Measurements from ENCODE around the gene CLIC4. TPM values are rescaled to one million over a fixed set of nuclear protein-coding genes. Genes with fewer than 3 reads are reported as not detected.
"Not testable (repeated sequence)": the region's sequence is repeated elsewhere in the genome, so short reads cannot be mapped to it uniquely, and the experiment has no call there.

The CLIC4 gene
- total RNA-seq, 1 donor from 2014 or later = 334 TPM

GRCh38 chr1:24765308-24765988 lies 20.2 kb downstream of the CLIC4 start:
- ATAC-seq (ENCODE audit: poor library complexity) (no peak), DNase-seq (no peak)
- intact Hi-C loops (cut with DNase I) = no loop called here

- DNase-seq = no peak
These were observed 22.1 kb downstream of the CLIC4 start for GRCh38 chr1:24767351-24767750.

GRCh38 chr1:24768873-24769605 lies 23.8 kb downstream of the CLIC4 start:
- no peak for DNase-seq
- ATAC-seq (ENCODE audit: poor library complexity) = no peak
- intact Hi-C loops (cut with DNase I) = no loop called here

More at GRCh38 chr1:24767351-24767750, 22.1 kb downstream of the CLIC4 start:
- no peak for ATAC-seq (ENCODE audit: poor library complexity)
- intact Hi-C loops (cut with DNase I) = no loop called here

GRCh38 chr1:24769656-24770651 lies 24.7 kb downstream of the CLIC4 start:
- intact Hi-C loops (cut with DNase I) = no loop called here
- DNase-seq (no peak), ATAC-seq (ENCODE audit: poor library complexity) (peak; percentile 79)

- ATAC-seq (ENCODE audit: poor library complexity) (no peak), DNase-seq (no peak)
- intact Hi-C loops (cut with DNase I) = no loop called here
These were observed 25.6 kb downstream of the CLIC4 start for GRCh38 chr1:24770881-24771280.

GRCh38 chr1:24771574-24771973 lies 26.3 kb downstream of the CLIC4 start:
- DNase-seq (no peak), ATAC-seq (ENCODE audit: poor library complexity) (no peak)
- intact Hi-C loops (cut with DNase I) = no loop called here

GRCh38 chr1:24773618-24774017 lies 28.4 kb downstream of the CLIC4 start:
- intact Hi-C loops (cut with DNase I) = no loop called here
- DNase-seq (no peak), ATAC-seq (ENCODE audit: poor library complexity) (no peak)

GRCh38 chr1:24775348-24775747 lies 30.1 kb downstream of the CLIC4 start:
- ATAC-seq (ENCODE audit: poor library complexity) = no peak
- intact Hi-C loops (cut with DNase I) = no loop called here

GRCh38 chr1:24775916-24776315 lies 30.7 kb downstream of the CLIC4 start:
- ATAC-seq (ENCODE audit: poor library complexity) = no peak
- no peak for DNase-seq
- intact Hi-C loops (cut with DNase I) = no loop called here

More at GRCh38 chr1:24775348-24775747, 30.1 kb downstream of the CLIC4 start:
- no peak for DNase-seq

- intact Hi-C loops (cut with DNase I) = no loop called here
- ATAC-seq (ENCODE audit: poor library complexity) (no peak), DNase-seq (no peak)
These were observed 31.6 kb downstream of the CLIC4 start for GRCh38 chr1:24776821-24777220.

GRCh38 chr1:24778141-24778540 lies 32.9 kb downstream of the CLIC4 start:
- ATAC-seq (ENCODE audit: poor library complexity) (no peak), DNase-seq (no peak)
- intact Hi-C loops (cut with DNase I) = no loop called here

GRCh38 chr1:24779199-24779598 lies 34.0 kb downstream of the CLIC4 start:
- intact Hi-C loops (cut with DNase I); DNase-seq; ATAC-seq (ENCODE audit: poor library complexity): not testable (repeated sequence)

- ATAC-seq (ENCODE audit: poor library complexity) = no peak
- intact Hi-C loops (cut with DNase I) = no loop called here
- no peak for DNase-seq
These were observed 34.6 kb downstream of the CLIC4 start for GRCh38 chr1:24779689-24780464.

- ATAC-seq (ENCODE audit: poor library complexity); DNase-seq; intact Hi-C loops (cut with DNase I): not testable (repeated sequence)
These were observed 35.4 kb downstream of the CLIC4 start for GRCh38 chr1:24780626-24781025.

- ATAC-seq (ENCODE audit: poor library complexity) = no peak
- intact Hi-C loops (cut with DNase I) = no loop called here
- no peak for DNase-seq
These were observed 37.4 kb downstream of the CLIC4 start for GRCh38 chr1:24782689-24783088.

GRCh38 chr1:24783713-24784112 lies 38.5 kb downstream of the CLIC4 start:
- intact Hi-C loops (cut with DNase I) = no loop called here
- ATAC-seq (ENCODE audit: poor library complexity) (no peak), DNase-seq (no peak)

- intact Hi-C loops (cut with DNase I) = no loop called here
- DNase-seq (no peak), ATAC-seq (ENCODE audit: poor library complexity) (peak; percentile 69)
These were observed 40.9 kb downstream of the CLIC4 start for GRCh38 chr1:24786191-24786590.

- DNase-seq (no peak), ATAC-seq (ENCODE audit: poor library complexity) (no peak)
- intact Hi-C loops (cut with DNase I) = no loop called here
These were observed 45.2 kb downstream of the CLIC4 start for GRCh38 chr1:24790490-24790889.
